NT2/D1 (cell line): ENCODE results near the gene MNX1.

Experiments
- DNase-seq: peaks from one replicate; pipeline ENCODE4 v3.0.0-alpha.2; 2011; ENCODE audit warnings: low read depth, low spot score
- H3K27me3 ChIP-seq: 2 replicates; pipeline ENCODE4 v1.6.0; 2011; ENCODE audit warnings: mild to moderate bottlenecking; ENCODE audit not compliant: insufficient read length, insufficient read depth
- H3K36me3 ChIP-seq: 2 replicates; pipeline ENCODE4 v1.6.1; 2011; ENCODE audit warnings: mild to moderate bottlenecking, low read length, mixed read lengths; ENCODE audit not compliant: insufficient read depth, insufficient read length
- H3K4me1 ChIP-seq: 2 replicates; pipeline ENCODE4 v1.5.1; 2011; ENCODE audit not compliant: insufficient read depth, insufficient read length
- H3K4me3 ChIP-seq: 2 replicates; pipeline ENCODE4 v1.5.1; 2011; ENCODE audit warnings: low read depth; ENCODE audit not compliant: insufficient read length
- H3K9ac ChIP-seq: 2 replicates; pipeline ENCODE4 v1.6.0; 2011; ENCODE audit warnings: low read depth; ENCODE audit not compliant: insufficient read length
- H3K9me3 ChIP-seq: 2 replicates; pipeline ENCODE4 v1.5.1; 2011; ENCODE audit warnings: mild to moderate bottlenecking, low read length; ENCODE audit not compliant: insufficient read depth
- SUZ12 ChIP-seq: IDR thresholded peaks from 2 replicates; pipeline ENCODE4 v1.6.1; 2011; ENCODE audit not compliant: insufficient read length, insufficient read depth; ENCODE audit errors: extremely low read depth
- YY1 ChIP-seq: IDR thresholded peaks from 2 replicates; pipeline ENCODE4 v1.6.1; 2011; ENCODE audit not compliant: insufficient read length, insufficient read depth
- ZNF274 ChIP-seq: IDR thresholded peaks from 2 replicates; pipeline ENCODE4 v1.6.1; 2011; ENCODE audit warnings: mild to moderate bottlenecking, low read depth, low read length

Gene MNX1

GRCh38 chr7:157006829-157007469, 3.5 kb downstream of the MNX1 start:
- no peaks in the 10 kb centered on the region for H3K9me3 ChIP-seq
- DNase-seq: no peak
- TF ChIP-seq YY1 (no peak), ZNF274 (no peak), SUZ12 (no peak)
- H3K4me3 ChIP-seq: no peak overlapping the region
- no peak overlapping the region for H3K9ac ChIP-seq
- no peaks in the 10 kb centered on the region for H3K36me3 ChIP-seq
- H3K4me1 ChIP-seq: peaks cover 6% of the 10 kb centered on the region
- peaks cover 95% of the 10 kb centered on the region for H3K27me3 ChIP-seq

- Histone ChIP-seq H3K4me1 (peaks cover 5% of the 10 kb centered on the region), H3K9ac (no peak overlapping the region), H3K9me3 (no peaks in the 10 kb centered on the region), H3K4me3 (no peak overlapping the region), H3K27me3 (peaks cover 95% of the 10 kb centered on the region), H3K36me3 (no peaks in the 10 kb centered on the region)
- no peak for TF ChIP-seq ZNF274
- TF ChIP-seq SUZ12: peak; percentile 36
- no peak for DNase-seq
These were observed 4.2 kb downstream of the MNX1 start for GRCh38 chr7:157006205-157006747.

GRCh38 chr7:157005456-157006204, 4.8 kb downstream of the MNX1 start:
- peaks cover 2% of the 10 kb centered on the region for H3K4me1 ChIP-seq
- TF ChIP-seq SUZ12 (peak; percentile 90), YY1 (no peak), ZNF274 (no peak)
- H3K27me3 ChIP-seq: peaks cover 95% of the 10 kb centered on the region
- no peaks in the 10 kb centered on the region for H3K9me3 ChIP-seq
- H3K4me3 ChIP-seq: no peak overlapping the region
- H3K9ac ChIP-seq: no peak overlapping the region
- DNase-seq: no peak
- no peaks in the 10 kb centered on the region for H3K36me3 ChIP-seq

GRCh38 chr7:157004521-157005455, 5.7 kb downstream of the MNX1 start:
- no peaks in the 10 kb centered on the region for H3K36me3 ChIP-seq
- H3K4me3 ChIP-seq: no peak overlapping the region
- H3K9ac ChIP-seq: no peak overlapping the region
- peaks cover 97% of the 10 kb centered on the region for H3K27me3 ChIP-seq
- no peaks in the 10 kb centered on the region for H3K9me3 ChIP-seq
- TF ChIP-seq YY1 (no peak), SUZ12 (peak; percentile 63)
- DNase-seq: no peak
- H3K4me1 ChIP-seq: peaks cover 2% of the 10 kb centered on the region

- peaks cover 97% of the 10 kb centered on the region for H3K27me3 ChIP-seq
- H3K36me3 ChIP-seq: no peaks in the 10 kb centered on the region
- no peaks in the 10 kb centered on the region for H3K9me3 ChIP-seq
- no peak for DNase-seq
- no peak overlapping the region for H3K4me3 ChIP-seq
- H3K9ac ChIP-seq: no peak overlapping the region
- TF ChIP-seq ZNF274 (no peak), SUZ12 (peak; percentile 95)
- peaks cover 2% of the 10 kb centered on the region for H3K4me1 ChIP-seq
These were observed 6.5 kb downstream of the MNX1 start for GRCh38 chr7:157003756-157004520.

- Histone ChIP-seq H3K9me3 (no peaks in the 10 kb centered on the region), H3K9ac (no peak overlapping the region), H3K4me1 (peaks cover 2% of the 10 kb centered on the region), H3K36me3 (no peaks in the 10 kb centered on the region), H3K4me3 (no peak overlapping the region), H3K27me3 (peaks cover 97% of the 10 kb centered on the region)
- DNase-seq: no peak
- TF ChIP-seq YY1 (no peak), ZNF274 (no peak), SUZ12 (no peak)
These were observed 7.1 kb downstream of the MNX1 start for GRCh38 chr7:157003445-157003755.
